Measurements from ENCODE around the gene ATP6V0A1.
A peak's percentile ranks its signal among the peaks of the same experiment; 100 is the strongest.
"Not testable (repeated sequence)": the region's sequence is repeated elsewhere in the genome, so short reads cannot be mapped to it uniquely, and the experiment has no call there.

ATP6V0A1 gene

DNA sequence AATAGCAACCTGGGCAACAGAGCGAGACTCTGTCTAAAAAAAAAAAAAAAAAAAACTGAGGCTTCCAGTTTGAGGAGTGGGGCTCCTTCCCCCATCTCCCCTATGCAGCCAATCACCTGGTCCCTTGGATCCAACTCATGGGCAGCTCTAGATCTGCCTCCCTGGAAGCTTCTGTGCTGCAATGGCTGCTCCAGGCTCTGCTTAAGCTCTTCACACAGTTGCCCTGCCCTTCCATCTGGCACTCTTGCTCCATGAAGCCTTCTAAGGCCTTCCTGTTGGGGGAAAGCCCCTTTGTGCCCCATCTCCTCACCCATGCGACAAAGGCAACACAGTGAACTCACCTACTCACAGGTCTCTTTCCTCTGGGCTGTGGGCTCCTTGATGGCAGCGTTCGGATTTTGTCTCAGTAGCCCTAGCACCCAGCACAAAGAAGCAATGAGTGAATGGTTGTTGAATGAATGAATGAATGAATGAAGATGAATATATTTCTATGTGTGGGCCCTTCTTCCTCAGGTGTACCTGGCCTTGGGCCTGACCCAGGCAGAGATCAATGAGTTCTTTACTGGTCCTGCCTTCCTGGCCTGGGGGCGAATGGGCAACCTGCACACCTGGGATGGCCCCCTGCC lies 79.3 kb downstream of the ATP6V0A1 start:
- FAIRE-seq (no peak), DNase-seq (ENCODE audit: low spot score) (no peak)

DNA sequence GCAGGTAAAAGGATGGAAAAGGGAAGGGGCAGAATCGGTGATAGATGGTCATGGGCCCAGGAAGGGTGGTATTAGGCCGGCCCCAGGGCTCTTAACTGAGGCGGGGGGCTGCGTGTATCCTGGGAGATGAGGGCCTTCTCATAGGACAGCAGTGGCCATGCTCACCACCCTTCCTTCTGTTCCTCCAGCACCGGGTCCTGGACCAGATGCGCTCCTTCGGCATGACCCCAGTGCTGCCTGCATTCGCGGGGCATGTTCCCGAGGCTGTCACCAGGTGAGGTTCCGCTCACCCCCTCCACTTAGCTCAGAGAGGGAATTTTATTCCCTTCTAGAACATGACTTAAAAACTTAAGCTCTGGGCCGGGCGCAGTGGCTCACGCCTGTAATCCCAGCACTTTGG lies 79.8 kb downstream of the ATP6V0A1 start:
- DNase-seq (ENCODE audit: low spot score) (no peak), FAIRE-seq (no peak)

DNA sequence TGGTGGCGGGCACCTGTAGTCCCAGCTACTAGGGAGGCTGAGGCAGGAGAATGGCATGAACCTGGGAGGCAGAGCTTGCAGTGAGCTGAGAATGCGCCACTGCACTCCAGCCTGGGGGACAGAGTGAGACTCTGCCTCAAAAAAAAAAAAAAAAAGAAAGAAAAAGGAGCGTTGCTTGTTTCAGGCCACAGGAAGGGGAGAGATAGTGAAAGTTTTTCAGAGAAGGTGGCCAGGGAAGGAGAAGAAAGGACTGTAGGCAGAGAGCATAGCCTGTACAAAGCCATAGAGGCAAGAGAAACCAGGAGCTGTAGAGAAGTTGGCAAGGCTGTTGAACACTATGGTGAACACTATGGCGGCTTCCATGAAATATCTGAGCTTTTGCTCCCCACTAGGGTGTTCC lies 81.9 kb downstream of the ATP6V0A1 start:
- FAIRE-seq; DNase-seq (ENCODE audit: low spot score): not testable (repeated sequence)

DNA sequence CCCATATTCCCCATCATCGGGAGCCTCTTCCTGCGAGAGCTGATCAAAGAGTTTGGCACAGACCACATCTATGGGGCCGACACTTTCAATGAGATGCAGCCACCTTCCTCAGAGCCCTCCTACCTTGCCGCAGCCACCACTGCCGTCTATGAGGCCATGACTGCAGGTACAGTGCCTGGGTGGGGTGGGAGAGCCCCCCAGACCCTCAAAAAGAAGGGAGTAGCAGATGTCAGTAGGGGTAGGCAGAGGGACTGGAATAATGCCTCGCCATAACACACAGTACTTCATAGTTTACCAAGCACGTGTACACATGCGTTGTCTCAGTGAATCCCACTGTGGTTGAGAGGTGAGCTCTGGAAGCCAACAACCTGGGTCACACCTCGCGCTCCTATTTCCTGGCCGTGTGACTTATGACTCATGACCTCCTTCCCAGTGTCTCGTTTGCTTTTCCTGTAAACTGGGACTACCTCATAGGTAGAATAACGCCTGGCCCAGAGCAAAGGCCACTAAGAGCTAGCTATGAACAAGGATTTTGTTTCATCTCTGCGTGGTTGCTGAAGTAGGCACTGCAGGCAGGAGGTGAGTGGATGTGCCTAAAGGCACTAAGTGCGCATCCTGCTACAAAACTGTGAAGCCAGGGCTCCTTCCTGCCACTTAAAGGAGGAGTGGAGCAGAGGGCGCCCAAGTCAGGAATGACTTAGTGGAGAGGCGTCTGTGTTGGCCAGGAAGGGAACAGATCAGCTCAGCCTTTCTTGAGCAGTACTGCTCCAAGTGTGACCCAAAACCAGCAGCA lies 82.6 kb downstream of the ATP6V0A1 start:
- DNase-seq (ENCODE audit: low spot score) (peak; percentile 62), FAIRE-seq (no peak)

DNA sequence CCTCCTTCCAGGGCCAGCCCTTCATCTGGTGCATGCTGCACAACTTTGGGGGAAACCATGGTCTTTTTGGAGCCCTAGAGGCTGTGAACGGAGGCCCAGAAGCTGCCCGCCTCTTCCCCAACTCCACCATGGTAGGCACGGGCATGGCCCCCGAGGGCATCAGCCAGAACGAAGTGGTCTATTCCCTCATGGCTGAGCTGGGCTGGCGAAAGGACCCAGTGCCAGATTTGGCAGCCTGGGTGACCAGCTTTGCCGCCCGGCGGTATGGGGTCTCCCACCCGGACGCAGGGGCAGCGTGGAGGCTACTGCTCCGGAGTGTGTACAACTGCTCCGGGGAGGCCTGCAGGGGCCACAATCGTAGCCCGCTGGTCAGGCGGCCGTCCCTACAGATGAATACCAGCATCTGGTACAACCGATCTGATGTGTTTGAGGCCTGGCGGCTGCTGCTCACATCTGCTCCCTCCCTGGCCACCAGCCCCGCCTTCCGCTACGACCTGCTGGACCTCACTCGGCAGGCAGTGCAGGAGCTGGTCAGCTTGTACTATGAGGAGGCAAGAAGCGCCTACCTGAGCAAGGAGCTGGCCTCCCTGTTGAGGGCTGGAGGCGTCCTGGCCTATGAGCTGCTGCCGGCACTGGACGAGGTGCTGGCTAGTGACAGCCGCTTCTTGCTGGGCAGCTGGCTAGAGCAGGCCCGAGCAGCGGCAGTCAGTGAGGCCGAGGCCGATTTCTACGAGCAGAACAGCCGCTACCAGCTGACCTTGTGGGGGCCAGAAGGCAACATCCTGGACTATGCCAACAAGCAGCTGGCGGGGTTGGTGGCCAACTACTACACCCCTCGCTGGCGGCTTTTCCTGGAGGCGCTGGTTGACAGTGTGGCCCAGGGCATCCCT lies 84.8 kb downstream of the ATP6V0A1 start:
- no peak for DNase-seq (ENCODE audit: low spot score)
- FAIRE-seq, result no peak

DNA sequence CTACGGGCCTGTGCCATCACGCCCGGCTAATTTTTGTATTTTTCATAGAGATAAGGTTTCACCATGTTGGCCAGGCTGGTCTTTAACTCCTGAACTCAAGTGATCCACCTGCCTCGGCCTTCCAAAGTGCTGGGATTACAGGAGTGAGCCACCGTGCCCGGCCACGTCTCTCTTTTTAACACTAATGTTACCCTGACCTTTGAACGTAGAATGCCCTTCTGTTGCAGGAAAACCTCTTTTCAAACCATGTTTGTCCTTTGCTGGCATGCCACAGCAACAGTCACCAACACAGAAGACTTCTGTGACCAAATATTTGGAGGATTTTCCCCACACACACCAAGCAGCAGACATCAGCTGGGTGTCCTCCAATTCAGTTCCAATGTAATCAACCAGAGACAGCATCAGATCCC lies 86.2 kb downstream of the ATP6V0A1 start:
- no peak for FAIRE-seq

DNA sequence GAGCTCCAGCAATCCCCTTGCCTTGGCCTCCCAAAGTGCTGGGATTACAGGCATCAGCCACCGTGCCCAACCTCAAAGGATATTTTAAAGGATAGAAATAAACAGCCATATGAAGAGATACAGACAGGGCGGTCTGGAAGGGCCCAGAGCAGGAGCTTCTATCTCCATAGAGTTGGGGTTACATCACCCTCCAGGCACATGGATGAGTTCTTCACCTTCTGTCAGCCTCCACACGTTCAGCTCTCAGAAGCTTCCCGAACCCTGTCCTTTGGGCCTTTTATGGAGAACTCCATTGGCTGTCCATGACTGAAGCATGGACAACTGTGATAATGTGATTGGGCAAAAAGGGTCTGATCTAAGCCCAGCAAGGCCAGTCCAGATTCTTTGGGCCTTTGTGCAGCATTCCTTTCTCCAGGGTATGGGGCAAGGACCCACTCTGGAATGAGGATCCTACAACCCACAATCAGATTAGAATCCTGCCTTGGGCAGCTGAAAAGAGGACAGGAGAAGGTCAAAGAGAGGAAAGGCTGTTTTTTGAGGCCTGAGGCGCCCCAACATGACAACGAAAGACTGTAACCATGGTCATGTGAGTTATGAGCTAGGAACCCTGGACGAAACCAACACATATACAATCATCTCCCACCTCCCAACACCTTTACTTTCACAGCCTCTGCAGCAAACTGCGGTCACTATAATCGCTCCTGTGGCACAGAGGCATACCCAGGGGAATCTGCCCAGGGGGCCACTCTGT lies 87.3 kb downstream of the ATP6V0A1 start:
- not testable (repeated sequence) for FAIRE-seq; DNase-seq (ENCODE audit: low spot score)

More for the DNA sequence above, 86.2 kb downstream of the ATP6V0A1 start:
- DNase-seq (ENCODE audit: low spot score), result no peak

GRCh38 chr17:42547001-42547461 lies 88.4 kb downstream of the ATP6V0A1 start:
- DNase-seq (ENCODE audit: low spot score) (no peak), FAIRE-seq (no peak)

DNA sequence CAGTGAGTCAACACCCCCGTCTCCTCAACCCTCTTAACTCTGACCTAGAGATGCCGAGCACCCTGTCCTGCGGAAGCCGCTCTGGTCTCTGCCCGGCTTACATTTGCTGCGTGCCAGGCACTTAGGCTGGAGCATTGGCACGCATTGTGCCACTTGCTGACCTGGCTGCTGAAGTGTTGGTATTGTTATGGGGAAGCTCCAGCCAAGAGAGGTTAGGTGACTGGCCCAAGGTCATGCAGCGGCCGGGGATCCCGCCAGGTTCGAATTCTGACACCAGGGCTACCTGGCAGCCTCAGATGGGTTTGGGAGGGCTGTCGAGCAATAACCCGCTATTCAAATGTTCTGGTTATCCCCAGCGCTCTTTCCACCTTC lies 89.0 kb downstream of the ATP6V0A1 start:
- no peak for DNase-seq (ENCODE audit: low spot score)
- no peak for FAIRE-seq

DNA sequence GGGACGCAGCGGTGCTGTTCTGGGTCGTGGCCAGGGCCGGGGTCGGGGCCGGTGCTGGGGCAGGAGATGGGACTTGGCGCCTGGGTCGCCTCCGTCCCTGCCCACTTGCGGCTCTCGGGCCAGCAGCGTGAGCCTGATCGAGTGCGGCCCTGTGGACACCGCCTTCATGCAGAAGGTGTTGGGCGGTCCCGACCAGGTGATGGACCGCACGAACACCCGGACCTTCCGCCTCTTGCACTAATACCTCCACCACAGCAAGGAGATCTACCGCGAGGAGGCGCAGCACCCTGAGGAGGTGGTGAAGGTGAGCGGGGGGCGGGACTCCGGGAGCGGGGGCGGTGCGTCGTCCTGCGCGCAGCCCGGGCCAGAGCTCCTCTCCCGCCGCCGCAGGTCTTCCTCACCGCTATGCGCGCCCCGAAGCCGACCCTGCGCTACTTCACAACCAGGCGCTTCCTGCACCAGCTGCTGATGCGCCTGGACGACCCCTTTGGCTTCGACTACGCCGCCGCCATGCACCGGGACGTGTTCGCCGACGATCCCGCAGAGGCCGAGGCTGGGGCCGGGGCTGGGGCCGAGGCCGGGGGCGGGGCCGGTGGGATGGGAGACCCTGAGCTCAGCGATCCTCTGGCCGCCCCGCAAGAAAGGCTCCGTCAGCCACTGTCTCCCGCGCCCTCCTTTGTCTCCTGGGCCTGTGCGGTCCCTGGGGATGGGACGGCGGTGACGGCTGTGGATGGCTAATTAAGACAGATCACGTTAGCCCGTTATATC lies 89.6 kb downstream of the ATP6V0A1 start:
- DNase-seq (ENCODE audit: low spot score) (no peak), FAIRE-seq (no peak)

- FAIRE-seq (no peak), DNase-seq (ENCODE audit: low spot score) (no peak)
These were observed 90.5 kb downstream of the ATP6V0A1 start for GRCh38 chr17:42548993-42549755.

DNA sequence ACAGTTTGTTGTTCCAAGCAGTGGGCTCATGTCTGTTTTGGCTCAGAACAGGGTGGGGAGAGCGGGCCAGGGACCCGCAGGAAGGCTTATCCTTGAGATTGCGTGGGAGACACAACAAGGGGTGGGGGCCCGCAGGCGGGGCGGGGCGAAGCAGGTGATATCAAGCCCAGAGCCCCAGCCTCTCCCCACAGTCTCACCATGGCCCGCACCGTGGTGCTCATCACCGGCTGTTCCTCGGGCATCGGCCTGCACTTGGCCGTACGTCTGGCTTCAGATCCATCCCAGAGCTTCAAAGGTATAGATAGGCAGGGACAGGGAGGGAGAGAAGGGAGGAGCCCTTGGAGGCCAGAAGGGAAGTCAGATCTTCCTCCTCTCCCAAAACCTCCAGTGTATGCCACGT lies 94.1 kb downstream of the ATP6V0A1 start, which contains the start of gene HSD17B1:
HSD17B1 (plus strand) TSS at position 188 of the 400 bp plus-strand sequence; CDS start at position 199, 11 bp downstream.
- not testable (repeated sequence) for DNase-seq (ENCODE audit: low spot score); FAIRE-seq

- DNase-seq (ENCODE audit: low spot score) (no peak), FAIRE-seq (no peak)
These were observed 94.6 kb downstream of the ATP6V0A1 start for GRCh38 chr17:42553161-42553818.

DNA sequence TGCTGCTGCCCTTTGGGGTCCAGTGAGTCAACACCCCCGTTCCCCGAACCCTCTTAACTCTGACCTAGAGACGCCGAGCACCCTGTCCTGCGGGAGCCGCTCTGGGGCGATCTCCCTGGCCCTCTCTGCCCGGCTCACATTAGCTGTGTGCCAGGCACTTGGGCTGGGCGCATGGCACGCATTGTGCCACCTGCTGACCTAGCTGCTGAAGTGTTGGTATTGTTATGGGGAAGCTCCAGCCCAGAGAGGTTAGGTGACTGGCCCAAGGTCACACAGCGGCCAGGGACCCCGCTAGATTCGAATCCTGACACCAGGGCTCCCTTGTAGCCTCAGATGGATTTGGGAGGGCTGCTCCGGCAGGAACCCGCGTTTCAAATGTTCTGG lies 95.2 kb downstream of the ATP6V0A1 start:
- DNase-seq (ENCODE audit: low spot score) (peak; percentile 19), FAIRE-seq (no peak)

DNA sequence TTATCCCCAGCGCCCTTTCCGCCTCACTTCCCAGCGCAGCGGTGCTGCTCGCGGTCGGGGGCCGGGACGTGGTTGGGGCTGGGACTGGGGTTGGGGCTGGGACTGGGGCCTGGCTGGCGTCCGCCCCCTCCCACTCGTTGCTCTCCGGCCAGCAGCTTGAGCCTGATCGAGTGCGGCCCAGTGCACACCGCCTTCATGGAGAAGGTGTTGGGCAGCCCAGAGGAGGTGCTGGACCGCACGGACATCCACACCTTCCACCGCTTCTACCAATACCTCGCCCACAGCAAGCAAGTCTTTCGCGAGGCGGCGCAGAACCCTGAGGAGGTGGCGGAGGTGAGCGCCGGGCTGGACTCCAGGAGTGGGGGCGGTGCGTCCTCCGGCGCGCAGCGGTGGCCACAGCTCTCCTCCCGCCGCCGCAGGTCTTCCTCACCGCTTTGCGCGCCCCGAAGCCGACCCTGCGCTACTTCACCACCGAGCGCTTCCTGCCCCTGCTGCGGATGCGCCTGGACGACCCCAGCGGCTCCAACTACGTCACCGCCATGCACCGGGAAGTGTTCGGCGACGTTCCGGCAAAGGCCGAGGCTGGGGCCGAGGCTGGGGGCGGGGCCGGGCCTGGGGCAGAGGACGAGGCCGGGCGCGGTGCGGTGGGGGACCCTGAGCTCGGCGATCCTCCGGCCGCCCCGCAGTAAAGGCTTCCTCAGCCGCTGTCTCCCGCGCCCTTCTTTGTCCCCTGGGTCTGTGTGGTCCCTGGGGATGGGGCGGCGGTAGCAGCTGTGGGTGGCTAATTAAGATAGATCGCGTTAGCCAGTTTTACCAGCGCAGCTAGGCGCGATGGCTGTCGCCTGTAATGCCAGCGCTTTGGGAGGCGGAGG lies 95.8 kb downstream of the ATP6V0A1 start:
- FAIRE-seq (no peak), DNase-seq (ENCODE audit: low spot score) (peak; percentile 71)

DNA sequence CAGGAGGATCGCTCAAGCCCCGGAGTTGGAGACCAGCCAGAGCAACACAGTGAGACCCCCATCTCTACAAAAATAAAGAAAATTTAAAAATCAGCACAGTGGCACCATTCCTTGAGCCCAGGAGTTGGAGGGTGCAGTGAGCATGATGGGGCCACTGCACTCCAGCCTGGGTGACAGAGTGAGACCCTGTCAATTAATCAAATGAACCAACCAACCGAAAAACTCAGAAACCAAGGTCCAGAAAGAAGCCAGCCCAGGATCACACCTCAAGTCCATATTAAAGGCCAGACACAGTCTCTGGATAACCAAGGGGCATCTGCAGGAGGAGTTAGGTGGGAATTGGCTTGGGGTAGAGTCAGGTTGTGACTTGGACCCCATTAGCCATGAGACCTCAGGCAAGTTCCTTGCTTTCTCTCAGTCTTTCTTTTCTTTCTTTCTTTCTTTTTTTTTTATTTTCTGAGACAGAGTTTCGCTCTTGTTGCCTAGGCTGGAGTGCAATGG lies 96.5 kb downstream of the ATP6V0A1 start:
- no peak for DNase-seq (ENCODE audit: low spot score)
- no peak for FAIRE-seq

- not testable (repeated sequence) for DNase-seq (ENCODE audit: low spot score); FAIRE-seq
These were observed 97.4 kb downstream of the ATP6V0A1 start for GRCh38 chr17:42555961-42556617.

Measured in RCC 7860 (cell line).